ENCODE data around the gene CIPC.

The CIPC gene

DNA sequence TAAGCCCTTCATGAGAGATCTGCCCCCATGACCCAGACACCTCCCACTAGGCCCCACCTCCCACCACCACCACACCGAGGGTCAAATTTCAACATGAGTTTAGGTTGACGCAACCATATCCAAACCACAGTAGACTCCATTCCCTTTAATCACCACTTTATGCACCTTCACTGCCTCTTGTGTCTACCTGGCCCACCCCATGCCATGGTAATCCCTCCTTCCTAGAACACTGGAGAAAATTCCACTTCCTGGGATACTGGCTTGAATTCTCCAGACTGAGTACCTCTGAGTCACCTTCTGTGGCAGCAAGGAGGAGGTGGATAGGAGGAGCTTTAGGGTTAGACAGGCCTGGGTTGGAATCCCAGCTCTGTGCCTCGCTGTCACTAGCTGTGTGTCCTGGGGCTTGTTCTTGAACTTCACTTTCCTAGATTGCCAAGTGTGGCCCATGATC lies 26.1 kb upstream of the CIPC start:
- no peak for DNase-seq

- no peak for DNase-seq
Observed at GRCh38 chr14:77074969-77075368, 23.1 kb upstream of the CIPC start.

GRCh38 chr14:77076113-77076631 lies 21.9 kb upstream of the CIPC start:
- no peak for DNase-seq

DNA sequence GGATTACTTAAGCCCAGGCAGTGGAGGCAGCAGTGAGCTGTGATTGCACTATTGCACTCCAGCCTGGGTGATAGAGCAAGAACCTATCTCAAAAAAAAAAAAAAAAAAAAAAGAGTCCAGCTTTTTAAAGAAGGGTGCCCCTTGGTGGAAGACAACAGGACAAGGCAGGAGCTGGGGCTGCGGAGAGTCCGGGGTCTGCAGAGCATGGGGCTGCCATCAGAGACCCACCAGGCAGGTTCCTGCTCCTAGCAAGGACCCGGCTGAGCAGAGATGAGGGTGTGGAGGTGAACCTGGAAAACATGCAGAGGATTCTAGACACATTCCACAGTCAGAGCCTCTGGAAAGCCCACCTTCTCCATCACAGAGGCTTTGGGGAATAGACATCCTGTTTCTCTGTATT lies 21.0 kb upstream of the CIPC start:
- no peak for DNase-seq

DNA sequence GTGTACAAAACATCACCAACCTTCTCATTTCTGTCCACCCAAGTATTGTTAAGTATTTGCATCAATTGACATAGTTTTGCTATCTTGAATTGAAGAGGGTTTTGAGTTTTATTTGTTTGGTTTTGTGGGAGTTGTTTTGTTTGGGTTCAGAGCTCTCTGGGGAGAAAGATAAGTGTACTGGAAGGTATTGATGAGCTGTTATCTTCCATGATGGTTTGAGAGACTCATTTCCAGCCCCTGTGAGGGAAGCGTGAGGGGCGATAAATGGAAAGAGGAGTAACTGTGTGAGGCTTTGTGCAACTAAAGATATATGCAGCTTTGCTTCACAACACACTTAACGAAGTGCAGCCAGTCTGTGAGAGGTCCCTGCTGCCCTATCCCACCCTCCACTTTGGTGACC lies 15.7 kb upstream of the CIPC start:
- DNase-seq: no peak

DNA sequence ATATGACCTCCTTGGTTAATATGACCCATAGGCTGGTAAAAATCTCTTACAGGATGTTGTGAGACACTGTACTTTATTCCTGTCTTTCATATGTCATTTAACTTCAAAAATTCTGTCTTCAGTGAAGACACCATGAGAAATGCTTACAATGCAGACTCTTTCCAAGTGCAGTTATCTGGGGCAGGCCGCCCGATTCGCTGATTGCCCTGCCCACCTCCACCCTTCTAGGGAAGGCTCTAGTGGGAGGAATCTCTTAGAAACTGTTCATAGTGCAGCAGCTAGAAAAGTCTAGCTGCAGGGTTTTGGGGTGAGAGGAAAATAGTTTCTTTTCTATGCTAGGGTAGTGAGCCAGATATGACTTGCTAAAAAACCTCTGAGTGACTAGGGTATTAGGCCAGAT lies 15.0 kb upstream of the CIPC start:
- DNase-seq: no peak

DNA sequence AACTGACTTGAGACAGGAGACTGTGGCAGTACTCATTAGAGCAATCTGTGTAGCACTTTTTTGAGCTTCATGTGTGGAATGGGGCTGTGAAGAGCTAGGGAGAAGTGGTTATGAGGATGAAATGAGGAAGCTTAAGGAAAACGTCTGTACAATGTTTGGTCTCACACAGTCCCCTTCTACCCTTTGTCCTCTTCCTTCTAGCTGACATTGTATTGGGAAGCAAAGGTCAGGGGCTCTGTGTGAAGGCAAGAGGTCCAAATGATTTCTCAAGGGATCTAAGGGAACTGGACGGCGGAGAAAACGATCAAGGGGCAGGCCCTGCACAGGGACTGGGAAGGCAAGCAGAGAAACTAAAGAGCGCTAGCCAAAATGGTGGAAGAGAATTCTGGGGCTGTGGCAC lies 13.1 kb upstream of the CIPC start:
- no peak for DNase-seq

GRCh38 chr14:77085538-77085937 lies 12.5 kb upstream of the CIPC start:
- no peak for DNase-seq

DNA sequence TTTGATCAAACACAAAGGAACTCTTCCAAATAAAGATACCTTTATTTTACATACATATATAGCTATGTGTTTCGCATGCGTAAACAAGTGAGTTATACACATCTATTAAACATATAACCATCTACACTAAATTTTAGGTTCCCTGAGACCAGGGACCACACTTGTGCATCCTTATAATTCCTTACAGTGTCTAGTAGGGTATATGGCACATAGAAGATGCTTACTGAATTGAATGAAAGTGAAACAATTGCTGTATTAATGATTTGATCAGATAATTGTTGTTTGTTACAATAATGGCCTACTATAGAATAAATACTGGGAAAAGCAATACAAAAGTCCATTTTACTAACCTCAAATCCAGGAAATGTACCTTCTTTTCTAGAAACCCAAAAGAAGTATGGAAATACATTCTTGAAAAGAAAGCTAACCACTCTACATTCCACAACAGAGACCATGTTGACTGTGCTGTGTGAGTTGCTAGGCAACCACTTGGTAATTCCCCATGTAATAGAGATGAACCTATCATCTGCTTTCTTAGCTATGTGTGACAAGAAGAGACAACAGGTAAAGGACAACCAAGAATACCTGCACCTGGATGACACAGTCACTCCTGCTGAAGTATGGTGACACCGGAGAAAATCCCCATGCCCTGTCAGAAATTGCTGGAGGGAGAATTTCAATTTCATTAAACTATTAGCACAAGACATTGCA lies 11.9 kb upstream of the CIPC start:
- DNase-seq: no peak

GRCh38 chr14:77086951-77087350 lies 11.1 kb upstream of the CIPC start:
- DNase-seq: no peak

- no peak for DNase-seq
Observed at GRCh38 chr14:77087631-77088030, 10.4 kb upstream of the CIPC start.

- DNase-seq: no peak
Observed at GRCh38 chr14:77088219-77088618, 9.8 kb upstream of the CIPC start.

DNA sequence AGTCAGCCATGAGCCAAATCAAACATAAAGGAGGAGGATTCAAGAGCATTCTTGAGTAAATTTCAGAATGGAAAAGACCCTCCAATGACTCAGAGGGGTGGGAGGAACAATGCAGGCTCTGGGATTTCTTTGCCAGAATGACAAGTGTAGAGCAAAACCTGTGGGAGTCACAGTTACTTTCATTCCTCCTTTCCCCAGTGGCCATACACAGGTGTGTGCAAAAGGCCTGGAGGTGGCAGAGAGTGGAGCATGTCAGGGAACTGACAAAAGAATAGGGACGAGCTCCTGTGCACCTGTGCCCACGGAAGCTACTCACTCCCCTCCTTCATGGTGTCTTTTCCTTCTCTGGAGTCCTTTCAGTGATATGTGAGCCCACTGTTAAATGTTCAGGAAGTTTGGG lies 9.4 kb upstream of the CIPC start:
- no peak for DNase-seq

GRCh38 chr14:77091518-77091917 lies 6.5 kb upstream of the CIPC start:
- no peak for DNase-seq

GRCh38 chr14:77092676-77093075 lies 5.4 kb upstream of the CIPC start:
- no peak for DNase-seq

DNA sequence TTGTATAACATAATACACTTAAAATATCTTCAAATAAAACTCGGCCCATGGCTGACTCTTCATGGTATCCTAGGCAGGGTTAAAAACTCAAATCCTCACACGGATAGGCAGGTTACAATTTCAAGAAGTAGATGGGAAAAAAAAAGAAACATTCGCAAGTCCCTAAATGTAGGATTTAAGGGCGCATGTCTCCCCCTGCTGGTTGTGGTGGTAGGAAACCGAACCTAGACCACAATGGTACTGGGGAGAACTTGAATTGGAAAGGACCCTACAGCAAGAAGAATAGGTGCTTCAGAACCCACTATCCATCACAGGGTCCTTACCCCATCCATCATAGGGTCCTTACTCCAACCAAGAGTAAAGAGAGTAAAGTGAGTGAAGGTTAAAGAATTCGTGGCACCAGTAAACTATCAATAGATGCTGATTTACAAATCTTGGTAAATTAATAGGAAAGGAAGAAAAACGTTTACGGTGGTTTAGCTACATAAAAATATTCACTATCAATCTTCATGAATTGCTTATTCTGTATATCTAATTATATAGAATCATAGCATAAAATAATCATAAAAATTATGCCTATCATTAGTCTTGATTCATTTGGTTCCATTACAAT lies 3.3 kb upstream of the CIPC start:
- DNase-seq: no peak

DNA sequence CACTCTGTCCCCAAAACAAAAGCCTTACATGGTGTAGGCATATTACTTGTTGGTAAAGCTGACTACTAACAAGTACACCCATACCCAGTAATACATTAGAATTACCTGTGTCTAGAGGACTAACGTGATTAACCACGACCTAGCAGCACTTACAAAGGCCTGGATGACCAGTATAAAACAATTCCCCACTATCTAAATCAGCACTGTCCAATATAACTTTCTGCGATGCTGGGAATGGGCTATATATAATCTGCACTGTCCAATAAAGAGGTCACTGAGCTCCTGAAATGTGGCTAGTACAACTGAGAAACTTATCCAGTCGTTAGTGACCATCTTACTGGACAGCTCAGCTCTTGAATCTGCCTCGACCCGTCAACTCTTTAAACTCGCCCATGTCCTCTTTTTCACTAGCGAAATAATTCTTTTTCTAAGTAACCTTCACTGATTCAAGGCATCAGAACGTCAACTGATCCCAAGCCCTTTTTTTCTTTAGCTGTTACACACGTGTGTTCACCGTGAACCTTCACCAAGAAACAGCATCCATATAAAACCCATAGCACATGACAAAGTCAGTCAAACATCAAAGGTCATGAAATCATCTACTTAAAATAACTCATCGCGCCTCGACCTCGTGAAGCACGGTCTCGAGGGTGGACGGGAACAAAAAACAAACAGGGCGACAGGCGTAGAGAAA lies 905 bp upstream of the CIPC start:
- DNase-seq: no peak

GRCh38 chr14:77098529-77099353 lies 683 bp downstream of the CIPC start:
- no peak for DNase-seq

- DNase-seq: no peak
Observed at GRCh38 chr14:77099425-77100167, 1.5 kb downstream of the CIPC start.

DNA sequence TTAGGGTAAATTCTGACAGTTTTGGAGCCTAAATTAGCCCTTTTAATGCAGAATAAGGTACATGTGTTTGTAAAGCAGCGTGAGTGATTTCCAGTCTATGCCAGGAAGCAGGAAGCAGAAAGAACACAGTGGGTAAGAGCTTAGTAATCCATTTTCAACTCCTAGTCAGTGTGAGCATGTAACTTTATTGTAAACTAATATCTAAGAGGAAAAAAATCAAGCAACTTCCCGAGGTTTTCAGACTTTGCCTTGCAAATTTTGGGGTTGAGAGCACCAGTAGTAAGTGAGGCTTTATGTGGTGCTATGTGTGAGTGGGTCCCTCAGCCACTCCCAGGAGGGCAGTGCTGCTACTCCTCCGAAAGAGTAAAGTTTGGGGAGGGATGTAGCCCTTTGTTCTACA lies 2.9 kb downstream of the CIPC start:
- DNase-seq: no peak

GRCh38 chr14:77102154-77102553 lies 4.1 kb downstream of the CIPC start:
- DNase-seq: no peak

- DNase-seq: no peak
Observed at GRCh38 chr14:77103475-77103874, 5.4 kb downstream of the CIPC start.

Data from cortex of kidney (tissue), 1 donor.